Measurements from ENCODE around the gene TLCD3B. TPM values are rescaled to one million over a fixed set of nuclear protein-coding genes. Genes with fewer than 3 reads are reported as not detected.

The TLCD3B gene
- total and polyA plus RNA-seq, 4 donors: 0.05 to 0.65 TPM; not detected in 2

GRCh38 chr16:30032083-30032819, 1.2 kb upstream of the TLCD3B start:
- Histone ChIP-seq H3K9ac (ENCODE audit: low read depth in 1 of 2, low read length in 2 of 2) (no peak overlapping the region), H3K4me3 (ENCODE audit: low read depth in 1 of 3, low read length in 3 of 3) (no peak overlapping the region), H3K36me3 (ENCODE audit: control insufficient read depth in 4 of 4, insufficient read depth in 3 of 4, low read depth in 1 of 4, low read length in 3 of 4) (no peaks in the 10 kb centered on the region), H3K9me3 (ENCODE audit: control insufficient read depth in 4 of 4, low read length in 3 of 4) (no peaks in the 10 kb centered on the region), H3K27ac (ENCODE audit: low read depth in 1 of 2, low read length in 2 of 2) (no peak overlapping the region), H3K4me1 (ENCODE audit: control insufficient read depth in 4 of 4, insufficient read depth in 4 of 4, low read length in 3 of 4) (no peaks in the 10 kb centered on the region), H3K27me3 (ENCODE audit: control insufficient read depth in 4 of 4, insufficient read depth in 4 of 4, low read length in 3 of 4) (peaks cover 0 to 3% (median under 1%) of the 10 kb centered on the region in 4 donors)
- WGBS: 25% methylated on average over 12 of the region's 12 CpGs
- TF ChIP-seq HNF4A (conservative IDR thresholded peaks at IDR 0.05): peak in 1 of 2 donors; percentile 21
- TF ChIP-seq JUND (IDR thresholded peaks at IDR 0.05): no peak
- TF ChIP-seq RAD21 (IDR thresholded peaks at IDR 0.05): peak; percentile 64 to 73
- TF ChIP-seq RXRA (IDR thresholded peaks at IDR 0.05): no peak
- peak; percentile 62 for TF ChIP-seq CTCF (IDR thresholded peaks at IDR 0.05; ENCODE audit: low read depth, low read length, missing input control)
- peak; percentile 65 for DNase-seq (ENCODE audit: low spot score)

- WGBS: 26% methylated on average over 11 of the region's 11 CpGs
- peaks cover 0 to 3% (median under 1%) of the 10 kb centered on the region in 4 donors for H3K27me3 ChIP-seq (ENCODE audit: control insufficient read depth in 4 of 4, insufficient read depth in 4 of 4, low read length in 3 of 4)
Observed at GRCh38 chr16:30031477-30031918, 427 bp upstream of the TLCD3B start.

GRCh38 chr16:30030011-30030685, 923 bp downstream of the TLCD3B start:
- Histone ChIP-seq H3K4me1 (ENCODE audit: control insufficient read depth in 4 of 4, insufficient read depth in 4 of 4, low read length in 3 of 4) (no peaks in the 10 kb centered on the region), H3K27ac (ENCODE audit: low read depth in 1 of 2, low read length in 2 of 2) (no peak overlapping the region), H3K9me3 (ENCODE audit: control insufficient read depth in 4 of 4, low read length in 3 of 4) (no peaks in the 10 kb centered on the region), H3K36me3 (ENCODE audit: control insufficient read depth in 4 of 4, insufficient read depth in 3 of 4, low read depth in 1 of 4, low read length in 3 of 4) (no peaks in the 10 kb centered on the region), H3K4me3 (ENCODE audit: low read depth in 1 of 3, low read length in 3 of 3) (no peak overlapping the region), H3K9ac (ENCODE audit: low read depth in 1 of 2, low read length in 2 of 2) (no peak overlapping the region), H3K27me3 (ENCODE audit: control insufficient read depth in 4 of 4, insufficient read depth in 4 of 4, low read length in 3 of 4) (peaks cover 0 to 3% (median under 1%) of the 10 kb centered on the region in 4 donors)
- 33% methylated on average over 23 of the region's 23 CpGs for WGBS
- TF ChIP-seq ATF3 (IDR thresholded peaks at IDR 0.05) (no peak), TAF1 (conservative IDR thresholded peaks at IDR 0.05) (no peak), EGR1 (IDR thresholded peaks at IDR 0.05; ENCODE audit: low read depth in 2 of 2) (no peak), JUND (IDR thresholded peaks at IDR 0.05) (no peak), GABPA (IDR thresholded peaks at IDR 0.05 in 1 of 2, conservative IDR thresholded peaks at IDR 0.05 in 1 of 2) (no peak), RAD21 (IDR thresholded peaks at IDR 0.05) (no peak), FOXA2 (IDR thresholded peaks at IDR 0.05) (no peak), HNF4A (conservative IDR thresholded peaks at IDR 0.05) (no peak), YY1 (IDR thresholded peaks at IDR 0.05) (no peak), SP1 (IDR thresholded peaks at IDR 0.05) (no peak), HNF4G (IDR thresholded peaks at IDR 0.05) (no peak), RXRA (IDR thresholded peaks at IDR 0.05) (no peak), ZBTB33 (IDR thresholded peaks at IDR 0.05) (no peak)
- DNase-seq (ENCODE audit: low spot score): no peak

More at GRCh38 chr16:30031477-30031918, 427 bp upstream of the TLCD3B start:
- H3K36me3 ChIP-seq (ENCODE audit: control insufficient read depth in 4 of 4, insufficient read depth in 3 of 4, low read depth in 1 of 4, low read length in 3 of 4): no peaks in the 10 kb centered on the region
- no peak overlapping the region for H3K9ac ChIP-seq (ENCODE audit: low read depth in 1 of 2, low read length in 2 of 2)
- no peak for TF ChIP-seq JUND (IDR thresholded peaks at IDR 0.05)
- TF ChIP-seq RAD21 (IDR thresholded peaks at IDR 0.05): no peak
- no peak for TF ChIP-seq FOXA1 (IDR thresholded peaks at IDR 0.05)
- TF ChIP-seq HNF4A (conservative IDR thresholded peaks at IDR 0.05): no peak
- TF ChIP-seq EGR1 (IDR thresholded peaks at IDR 0.05; ENCODE audit: low read depth in 2 of 2): no peak
- TF ChIP-seq CTCF (IDR thresholded peaks at IDR 0.05; ENCODE audit: low read depth, low read length, missing input control): no peak
- no peak for DNase-seq (ENCODE audit: low spot score)
- no peaks in the 10 kb centered on the region for H3K4me1 ChIP-seq (ENCODE audit: control insufficient read depth in 4 of 4, insufficient read depth in 4 of 4, low read length in 3 of 4)
- H3K4me3 ChIP-seq (ENCODE audit: low read depth in 1 of 3, low read length in 3 of 3): no peak overlapping the region
- H3K27ac ChIP-seq (ENCODE audit: low read depth in 1 of 2, low read length in 2 of 2): no peak overlapping the region
- no peaks in the 10 kb centered on the region for H3K9me3 ChIP-seq (ENCODE audit: control insufficient read depth in 4 of 4, low read length in 3 of 4)
